ENCODE measurements around the gene SVEP1. TPM values are rescaled to one million over a fixed set of nuclear protein-coding genes. Genes with fewer than 3 reads are reported as not detected.

SVEP1 gene
- polyA plus RNA-seq, 1 of the 3 experiments (the other 2 are of a cell fraction): 0.10 TPM

DNA sequence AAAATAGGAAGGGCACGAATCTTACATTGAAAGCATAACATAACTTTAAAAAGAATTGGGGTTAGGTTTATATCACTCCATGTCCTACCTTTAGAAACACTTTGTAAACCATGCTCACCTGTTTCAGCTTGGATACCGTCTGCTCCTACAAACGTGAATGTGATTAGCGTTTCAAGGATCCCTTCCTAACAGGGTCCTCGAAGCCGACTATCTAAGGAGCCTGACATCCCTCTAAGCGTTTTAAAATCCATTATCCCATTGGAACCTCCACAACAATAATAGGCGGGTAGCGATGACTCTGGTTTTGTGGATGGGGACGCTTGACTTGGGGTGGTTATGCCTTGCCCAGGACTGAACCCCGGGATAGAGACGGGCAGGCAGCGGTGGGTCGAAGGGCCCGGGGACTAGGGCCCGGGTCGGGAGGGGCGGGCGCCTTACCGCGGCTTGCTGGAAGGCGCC lies 937 bp downstream of the SVEP1 start:
- Histone ChIP-seq H3K4me1 (ENCODE audit: control insufficient read depth in 1 of 2, insufficient read depth in 2 of 2, low read depth in 1 of 2, low read length in 1 of 2) (peaks cover 0 to 16% of the 10 kb centered on the region in 2 experiments; a peak in 2 of 4 replicates), H3K4me2 (peak overlapping the region; percentile 95; the same call in 1 of the 2 replicates), H3K9me2 (no peaks in the 10 kb centered on the region), H2AFZ (ENCODE audit: low read depth) (peak overlapping the region; percentile 42; the same call in 1 of the 2 replicates), H3K36me3 (replicated peaks in 1 of 2; ENCODE audit: control insufficient read depth in 1 of 2, insufficient read depth in 2 of 2, low read length in 1 of 2) (no peaks in the 10 kb centered on the region), H4K20me1 (ENCODE audit: insufficient read depth) (no peaks in the 10 kb centered on the region), H3F3A (replicated peaks; ENCODE audit: insufficient read depth) (peaks cover 3% of the 10 kb centered on the region), H3K27me3 (ENCODE audit: insufficient read depth) (peaks cover 16% of the 10 kb centered on the region; the same call in 1 of the 2 replicates), H3K27ac (ENCODE audit: low read depth in 2 of 2, low read length in 1 of 2) (no peak overlapping the region), H3K9ac (no peak overlapping the region), H3K4me3 (ENCODE audit: low read depth in 2 of 2, low read length in 1 of 2) (peak overlapping the region; percentile 49 to 63), H3K9me3 (no peaks in the 10 kb centered on the region), H3K79me2 (ENCODE audit: insufficient read depth) (no peaks in the 10 kb centered on the region)
- DNase-seq: no peak
- 4% methylated on average over 10 of the region's 22 CpGs for WGBS (ENCODE audit: low lambda C conversion rate)
- TF ChIP-seq PBX3 (IDR thresholded peaks at IDR 0.05) (no peak), SMC3 (IDR thresholded peaks at IDR 0.05; ENCODE audit: low read depth, low read length) (no peak), ZBTB33 (IDR thresholded peaks at IDR 0.05; ENCODE audit: borderline replicate concordance, low read depth) (no peak), NFIC (IDR thresholded peaks at IDR 0.05; ENCODE audit: borderline replicate concordance) (no peak), ELF1 (IDR thresholded peaks at IDR 0.05) (no peak), EZH2phosphoT487 (IDR thresholded peaks at IDR 0.05; ENCODE audit: borderline replicate concordance, low read depth) (no peak), TEAD4 (IDR thresholded peaks at IDR 0.05; ENCODE audit: borderline replicate concordance, insufficient read depth) (no peak), FOXM1 (IDR thresholded peaks at IDR 0.05; ENCODE audit: low read depth) (no peak), FOXJ3 (CRISPR knock-in tag; IDR thresholded peaks at IDR 0.05) (no peak), MAX (IDR thresholded peaks at IDR 0.05; ENCODE audit: low read depth) (no peak), GABPA (IDR thresholded peaks at IDR 0.05; ENCODE audit: low read depth) (no peak), RXRA (IDR thresholded peaks at IDR 0.05; ENCODE audit: borderline replicate concordance, low read depth) (no peak), YY1 (IDR thresholded peaks at IDR 0.05; ENCODE audit: low read depth) (no peak), TAF1 (IDR thresholded peaks at IDR 0.05; ENCODE audit: borderline replicate concordance, low read depth, low read length) (no peak), SIN3A (IDR thresholded peaks at IDR 0.05; ENCODE audit: borderline replicate concordance, low read depth, low read length) (no peak), MXI1 (IDR thresholded peaks at IDR 0.05; ENCODE audit: low read depth, low read length) (no peak), RFX5 (IDR thresholded peaks at IDR 0.05; ENCODE audit: low read length) (no peak), TCF12 (IDR thresholded peaks at IDR 0.05) (no peak)
- POLR2A ChIA-PET: no interaction called here
- CTCF ChIA-PET: no interaction called here

All from SK-N-SH (cell line).